ENCODE measurements around the gene DSE.

Gene DSE

DNA sequence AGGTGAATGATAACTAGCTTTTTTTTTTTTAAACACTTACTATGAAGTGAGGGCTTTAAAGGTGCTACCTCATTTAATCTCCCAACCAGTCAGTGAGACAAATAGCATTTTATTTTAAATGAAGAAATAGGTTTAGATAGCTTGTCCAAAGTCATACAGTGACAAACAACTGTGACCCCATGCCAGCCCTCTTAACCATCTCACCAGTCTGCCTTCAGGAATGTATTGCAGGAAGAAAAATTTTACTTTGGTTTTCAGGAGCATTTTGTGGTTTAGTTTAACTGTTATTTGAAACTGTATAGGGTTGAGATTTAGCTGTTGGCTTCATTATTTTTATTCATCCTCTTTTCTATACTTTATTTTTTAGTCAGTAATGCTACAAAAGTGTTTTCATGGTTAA, 18.6 kb downstream of the DSE start:
- DNase-seq, result no peak

DNA sequence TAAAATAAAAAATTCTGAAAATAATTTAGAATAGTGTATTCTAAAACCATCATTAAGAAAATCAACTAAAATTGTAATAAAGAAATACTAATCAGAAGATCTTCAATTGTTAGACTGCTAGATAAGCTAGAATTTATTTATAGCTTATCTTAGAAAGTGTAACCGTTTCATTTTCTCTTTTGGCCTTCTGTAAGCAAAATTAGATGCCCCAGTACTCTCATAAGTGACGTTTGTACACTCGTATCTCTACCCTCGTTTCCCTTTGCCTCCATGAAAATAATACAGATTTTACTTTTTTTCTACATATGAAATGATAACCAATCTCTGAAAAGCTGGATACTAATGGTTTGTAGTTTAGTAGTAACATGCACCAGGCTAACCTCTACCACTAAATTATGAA, 19.8 kb downstream of the DSE start:
- no peak for DNase-seq

DNA sequence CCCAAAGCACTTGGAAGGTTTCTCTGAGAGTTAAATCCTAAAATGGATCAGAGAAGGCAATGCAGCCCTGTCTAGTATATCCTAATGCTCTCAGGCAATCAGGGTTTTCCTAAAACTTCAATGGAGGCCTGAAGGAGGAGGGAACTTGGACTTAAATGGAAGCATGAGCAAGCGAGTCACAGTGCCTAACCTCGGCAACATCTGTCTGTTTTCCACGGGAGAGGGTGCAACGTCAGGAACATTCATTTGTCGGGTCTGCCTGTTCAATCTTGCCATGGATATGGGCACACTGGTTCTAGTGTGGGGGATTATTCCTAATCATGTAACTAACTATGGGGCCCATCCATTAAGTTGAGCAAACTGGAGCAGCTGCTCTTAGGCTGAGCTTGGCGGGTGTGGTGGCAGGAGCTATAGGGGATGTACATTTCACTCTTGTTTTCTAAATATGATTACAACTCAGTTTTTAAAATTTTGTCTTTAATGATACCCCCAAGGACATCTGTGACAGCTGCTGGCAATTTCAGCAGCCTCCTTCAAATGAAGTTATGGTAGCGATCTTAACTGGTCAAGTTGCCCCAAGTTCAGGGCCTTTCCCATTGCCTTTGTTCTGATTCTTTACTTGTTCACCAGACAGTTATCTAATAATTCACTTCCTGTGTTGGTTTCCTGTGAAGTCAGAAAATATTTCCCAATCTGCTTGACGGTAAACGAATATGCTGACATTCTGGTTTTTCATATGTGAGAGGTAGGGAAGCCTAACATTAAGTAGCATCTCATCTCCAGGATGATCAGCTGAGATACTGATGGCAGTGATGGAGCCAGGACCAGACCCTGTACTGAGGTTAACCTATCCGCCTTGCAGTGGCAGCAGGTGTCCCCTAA, 21.6 kb downstream of the DSE start:
- no peak for DNase-seq

DNA sequence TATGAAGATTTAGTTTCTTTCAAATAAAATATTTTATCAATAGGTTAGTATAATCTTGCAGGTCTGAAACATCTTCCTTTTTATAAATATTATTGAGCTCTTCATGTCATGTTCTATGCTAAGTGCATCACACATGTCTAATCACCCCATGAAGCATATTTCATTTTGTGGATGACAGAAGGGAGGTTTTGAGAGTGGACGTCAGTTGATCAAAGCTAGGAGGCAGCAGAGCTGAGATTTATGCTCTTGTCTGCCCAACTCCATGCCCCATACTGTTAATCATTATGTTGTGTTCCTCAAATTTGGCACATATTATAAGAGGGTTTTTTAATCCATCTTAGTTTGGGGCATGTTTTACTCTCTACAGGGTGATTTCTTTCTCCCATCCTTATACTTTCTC, 22.7 kb downstream of the DSE start:
- no peak for DNase-seq

DNA sequence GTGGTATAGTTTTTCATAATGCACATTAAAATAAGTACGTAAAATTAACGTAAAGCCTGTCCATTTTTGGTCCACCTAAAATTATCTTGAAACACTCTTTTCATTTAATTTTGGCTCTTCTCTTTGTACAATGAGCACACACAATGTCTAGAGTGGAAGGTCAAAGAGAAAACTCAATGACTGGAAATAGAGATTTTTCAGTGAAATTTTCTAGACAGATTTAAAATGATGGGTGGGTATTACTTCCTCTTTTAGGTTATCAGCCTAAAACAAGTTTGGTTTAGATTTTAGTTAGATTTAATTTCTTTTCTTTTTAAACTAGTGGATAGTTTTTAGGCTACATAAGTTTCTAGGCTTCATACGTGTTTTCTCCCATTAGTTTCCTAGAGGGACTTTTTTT, 24.9 kb downstream of the DSE start:
- DNase-seq, result no peak

DNA sequence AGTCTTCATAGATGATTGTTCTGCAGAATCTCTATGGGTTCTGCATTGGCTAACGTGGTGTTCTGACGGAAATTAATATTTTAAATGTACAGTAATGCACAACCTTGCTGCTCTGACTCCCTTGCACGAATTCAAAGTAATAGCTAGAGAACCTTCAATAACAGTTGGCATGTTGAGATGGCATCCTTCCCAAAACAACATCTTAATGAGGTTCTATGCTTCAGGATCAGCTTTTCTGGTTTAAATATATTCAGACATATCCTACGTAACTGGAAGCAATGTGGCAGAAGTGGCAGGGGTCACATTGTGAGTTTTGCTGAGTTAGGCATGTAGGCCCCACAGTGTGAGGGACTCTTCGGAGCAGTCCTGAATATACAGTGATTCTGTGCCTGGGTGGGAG, 25.7 kb downstream of the DSE start:
- no peak for DNase-seq

DNA sequence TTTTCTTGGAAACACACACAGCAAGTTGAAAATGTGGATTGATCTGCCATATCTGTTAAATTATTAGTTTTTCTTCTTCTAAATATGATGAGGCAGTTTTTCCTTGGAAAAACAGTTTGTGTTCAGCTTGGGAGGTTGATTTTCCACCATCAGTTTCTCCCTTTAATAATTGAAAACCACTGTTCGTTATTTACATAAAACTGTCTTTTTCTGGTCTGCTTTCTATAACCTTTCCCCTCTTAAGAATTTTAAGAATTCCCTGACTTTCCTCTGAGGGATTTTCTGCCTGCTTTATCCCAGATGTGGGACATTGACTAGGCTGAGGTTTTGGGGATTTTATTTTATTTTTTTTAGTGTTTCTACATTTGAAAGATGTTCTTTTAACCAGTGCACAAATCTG, 27.2 kb downstream of the DSE start:
- DNase-seq, result no peak

DNA sequence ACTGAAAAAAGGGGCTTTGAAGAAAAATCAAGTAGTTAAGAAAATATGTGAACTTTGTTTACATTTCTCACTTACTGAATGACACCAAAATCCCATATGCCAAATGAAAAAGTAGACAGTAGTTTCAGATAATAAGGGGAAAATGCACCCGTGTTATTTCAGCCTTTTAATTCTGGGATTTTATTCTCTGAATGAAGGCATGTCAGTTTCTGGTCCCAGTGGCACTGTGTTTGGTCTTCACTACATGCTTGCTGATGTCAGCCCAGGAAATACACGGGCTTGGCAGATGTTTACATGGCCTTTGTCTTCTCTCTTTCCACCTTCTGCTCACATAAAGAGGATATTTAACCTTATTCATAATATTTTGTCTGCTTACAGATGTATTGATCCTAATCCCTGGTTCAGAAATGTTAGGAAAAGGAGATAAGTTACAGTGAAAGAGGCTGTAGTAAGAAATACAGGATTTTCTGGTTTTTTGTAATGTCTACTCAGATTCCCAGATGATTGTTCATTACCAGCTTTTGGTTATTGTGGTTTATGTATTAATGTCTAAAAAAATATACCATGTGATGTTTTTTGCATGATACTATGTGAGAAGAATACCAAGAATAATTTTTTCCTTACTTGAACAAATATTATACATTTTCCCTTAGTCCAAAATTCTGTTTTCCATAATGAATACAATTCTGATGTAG, 27.7 kb downstream of the DSE start:
- DNase-seq, result no peak

DNA sequence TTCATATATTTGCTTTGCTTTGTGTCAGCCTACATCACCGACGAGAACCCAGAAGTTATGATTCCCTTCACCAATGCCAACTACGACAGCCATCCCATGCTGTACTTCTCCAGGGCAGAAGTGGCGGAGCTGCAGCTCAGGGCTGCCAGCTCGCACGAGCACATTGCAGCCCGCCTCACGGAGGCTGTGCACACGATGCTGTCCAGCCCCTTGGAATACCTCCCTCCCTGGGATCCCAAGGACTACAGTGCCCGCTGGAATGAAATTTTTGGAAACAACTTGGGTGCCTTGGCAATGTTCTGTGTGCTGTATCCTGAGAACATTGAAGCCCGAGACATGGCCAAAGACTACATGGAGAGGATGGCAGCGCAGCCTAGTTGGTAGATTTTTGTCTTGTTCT, 28.5 kb downstream of the DSE start:
- no peak for DNase-seq

DNA sequence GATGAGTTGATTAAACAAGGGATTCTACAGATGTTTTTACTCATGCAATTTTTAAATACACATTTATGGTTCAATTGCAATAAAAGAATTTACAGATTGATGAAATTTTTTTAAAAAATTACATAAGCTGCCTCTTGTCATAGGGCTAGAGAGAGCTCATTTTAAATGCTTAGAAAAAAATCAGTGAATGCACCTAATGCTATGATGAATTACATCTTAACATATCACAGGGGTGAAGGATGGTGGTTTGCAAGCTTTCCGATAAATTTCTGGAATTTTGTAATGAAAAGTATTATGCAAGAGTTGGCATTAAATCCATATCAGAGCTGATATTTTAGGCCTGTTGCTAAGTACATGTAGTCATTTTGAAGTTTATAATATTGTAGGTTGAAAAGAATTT, 29.6 kb downstream of the DSE start:
- no peak for DNase-seq

DNA sequence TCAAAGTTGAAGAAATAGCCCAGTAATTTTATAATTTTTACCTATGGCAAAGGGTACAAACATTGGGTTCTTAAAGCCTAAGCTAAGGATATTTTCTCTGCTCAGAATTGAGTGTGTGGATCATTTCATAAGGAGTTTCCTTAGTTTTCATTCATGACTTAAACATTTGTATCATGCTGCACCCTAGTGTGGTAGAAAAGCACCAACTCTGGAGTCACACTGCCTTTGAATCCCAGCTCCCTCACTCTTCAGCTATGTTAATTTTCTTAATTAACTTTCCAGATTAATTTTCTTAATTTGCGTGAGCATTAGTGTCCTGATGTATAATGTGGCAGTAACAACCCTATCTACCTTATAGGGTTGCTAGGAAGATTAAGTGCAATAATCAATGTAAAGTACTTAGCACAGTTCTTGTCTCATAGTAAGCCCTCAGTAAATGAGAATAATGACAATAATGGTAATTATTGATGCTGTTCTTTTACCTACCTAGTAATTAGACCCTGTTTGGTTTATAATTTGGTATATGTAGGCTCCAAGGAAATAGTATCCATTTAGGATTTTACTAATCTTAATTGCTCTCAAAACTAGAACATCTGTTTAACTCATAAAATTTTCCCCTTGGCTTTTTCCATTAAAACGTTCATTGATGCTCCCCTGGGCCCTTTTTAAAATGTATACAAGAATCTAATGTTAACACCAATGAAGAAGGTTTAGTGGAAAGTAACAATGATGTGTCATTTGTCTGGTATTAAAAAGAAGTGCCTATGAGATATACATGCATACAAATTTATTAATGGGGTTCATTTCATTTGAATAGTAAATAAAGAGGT, 31.6 kb downstream of the DSE start:
- no peak for DNase-seq

DNA sequence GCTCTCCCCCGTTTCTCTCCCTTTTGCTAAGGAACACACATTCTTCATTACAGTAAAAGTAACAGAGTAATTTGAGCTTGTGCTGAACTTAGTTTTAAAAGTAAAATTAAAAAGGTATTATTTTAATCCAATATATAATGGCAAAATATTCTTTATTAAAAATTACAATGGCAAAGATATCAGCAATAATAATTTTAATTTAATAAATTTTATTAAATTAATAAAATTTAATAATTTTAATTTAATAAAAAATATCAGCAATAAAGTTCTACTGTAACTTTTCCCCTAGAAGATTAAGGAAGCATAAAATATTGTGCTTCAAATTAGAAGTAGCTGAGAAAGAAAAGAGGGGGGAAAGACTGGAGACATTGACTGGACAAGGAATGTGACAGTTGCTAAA, 32.5 kb downstream of the DSE start:
- DNase-seq, result no peak

DNA sequence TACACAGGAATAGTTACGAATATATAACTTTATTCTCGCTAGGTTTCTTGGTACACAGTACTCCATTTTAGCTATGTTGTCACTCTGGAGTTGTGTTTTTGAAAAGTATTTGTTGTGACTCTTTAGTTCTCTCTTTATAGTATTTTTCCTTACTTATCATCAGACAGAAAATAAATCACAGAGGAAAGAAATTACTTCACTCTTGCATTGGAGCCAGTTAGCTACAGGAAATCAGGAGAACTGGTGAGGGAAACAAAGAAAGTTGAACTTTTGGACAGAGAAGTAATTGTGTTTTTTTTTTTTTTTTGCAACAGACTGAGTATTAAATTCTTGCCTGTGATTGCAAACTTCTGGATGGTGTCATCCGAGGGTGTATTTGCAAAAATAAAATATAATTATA, 33.9 kb downstream of the DSE start:
- DNase-seq, result no peak

DNA sequence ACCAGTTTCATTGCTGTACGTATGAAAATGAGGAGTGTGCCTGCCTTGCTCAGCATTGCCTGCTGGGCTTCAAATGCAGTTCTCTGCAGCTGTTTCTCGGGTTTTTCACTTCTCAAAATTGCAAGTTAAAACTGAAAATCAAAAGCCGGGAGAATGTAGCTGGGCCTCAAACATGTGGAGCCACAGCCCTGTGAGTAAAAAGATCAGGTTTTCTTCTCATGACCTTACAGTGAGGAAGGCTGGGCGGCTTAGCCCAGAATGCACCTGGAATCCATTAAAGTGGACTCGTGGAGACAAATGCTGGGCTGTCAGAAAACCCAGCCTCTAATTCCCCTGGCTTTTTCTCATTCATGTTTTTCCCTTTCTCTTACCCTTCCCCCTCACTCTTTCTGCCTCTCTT, 34.4 kb downstream of the DSE start:
- no peak for DNase-seq

DNA sequence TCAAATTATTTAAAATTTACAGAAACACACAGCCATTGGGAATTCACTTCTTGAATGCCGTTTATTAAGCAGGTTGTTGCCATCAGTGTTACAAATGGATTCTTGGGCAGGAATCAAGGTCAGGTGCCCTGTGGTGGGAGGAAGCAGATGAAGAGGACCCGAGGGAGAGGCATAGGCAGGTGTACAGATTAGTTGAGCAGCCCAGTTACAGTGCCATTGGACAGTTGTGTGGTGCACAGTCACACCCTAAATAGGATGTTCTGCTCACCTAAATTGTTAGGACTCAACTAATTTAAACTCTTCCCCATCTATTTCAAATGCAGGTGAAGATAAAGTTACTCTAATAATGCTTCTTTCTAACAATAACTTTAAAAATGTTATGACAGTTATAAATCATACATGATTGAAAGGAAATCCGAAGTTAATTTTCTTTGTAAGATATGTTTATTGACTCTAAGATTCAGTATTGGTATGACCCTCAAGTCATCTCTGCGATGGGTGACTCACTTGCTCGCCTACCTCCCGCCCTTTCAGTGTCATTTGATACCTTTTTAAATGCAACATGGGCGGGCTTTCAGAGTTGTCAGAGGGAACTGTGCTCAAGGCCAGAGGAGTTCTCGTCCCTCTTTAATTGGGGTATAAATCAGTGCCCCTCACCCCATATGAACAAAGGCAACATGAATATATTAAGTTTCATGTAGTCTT, 35.1 kb downstream of the DSE start:
- no peak for DNase-seq

DNA sequence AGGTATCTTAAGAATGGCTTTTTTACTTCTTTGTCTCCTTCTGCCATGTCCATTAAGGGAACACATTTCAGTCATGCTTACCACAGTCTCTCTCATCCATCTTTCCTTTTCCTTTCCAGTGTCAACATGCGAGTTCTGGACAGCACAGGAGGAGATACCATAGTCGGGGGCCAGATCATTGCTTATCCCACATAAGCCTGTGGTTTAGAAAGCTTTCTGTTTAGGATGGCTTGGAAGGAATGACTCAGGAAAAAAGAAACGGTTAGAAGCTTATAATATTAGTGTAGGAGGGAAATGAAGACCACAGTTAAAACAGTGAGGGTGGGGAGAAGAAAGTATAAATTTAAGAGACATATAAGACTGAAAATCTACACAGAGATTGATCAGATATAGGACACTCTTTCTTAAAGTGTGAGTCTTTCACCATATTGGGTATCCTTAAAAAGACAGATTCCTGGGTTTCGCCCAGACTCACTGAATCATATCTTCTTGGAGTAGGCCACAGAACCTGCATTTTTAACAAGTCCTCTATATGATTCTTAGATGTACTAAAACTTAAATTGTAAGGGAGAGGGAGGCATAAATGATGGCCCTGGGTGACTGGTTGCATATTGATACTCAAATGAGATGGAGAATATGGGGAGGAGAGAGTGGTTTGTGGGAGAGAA, 36.1 kb downstream of the DSE start:
- DNase-seq, result no peak

DNA sequence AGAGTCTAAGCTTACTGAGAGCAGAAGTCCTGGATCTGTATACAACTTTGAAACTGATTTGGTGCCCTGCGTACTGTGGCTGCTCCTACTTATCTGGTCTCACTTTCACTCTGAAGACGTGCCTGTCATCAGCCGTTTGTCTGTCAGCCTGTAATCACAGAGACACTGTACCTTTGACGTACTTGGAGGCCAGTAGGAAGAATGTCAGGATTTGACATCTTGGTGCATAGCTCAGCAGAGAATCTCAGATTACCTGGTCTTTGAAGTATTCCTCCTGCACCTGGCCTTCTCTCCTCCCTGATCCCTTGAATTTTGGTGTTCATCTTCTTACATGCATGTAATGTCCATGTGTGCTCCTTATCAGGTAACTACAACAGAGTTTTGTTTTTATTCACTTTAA, 37.7 kb downstream of the DSE start:
- no peak for DNase-seq

DNA sequence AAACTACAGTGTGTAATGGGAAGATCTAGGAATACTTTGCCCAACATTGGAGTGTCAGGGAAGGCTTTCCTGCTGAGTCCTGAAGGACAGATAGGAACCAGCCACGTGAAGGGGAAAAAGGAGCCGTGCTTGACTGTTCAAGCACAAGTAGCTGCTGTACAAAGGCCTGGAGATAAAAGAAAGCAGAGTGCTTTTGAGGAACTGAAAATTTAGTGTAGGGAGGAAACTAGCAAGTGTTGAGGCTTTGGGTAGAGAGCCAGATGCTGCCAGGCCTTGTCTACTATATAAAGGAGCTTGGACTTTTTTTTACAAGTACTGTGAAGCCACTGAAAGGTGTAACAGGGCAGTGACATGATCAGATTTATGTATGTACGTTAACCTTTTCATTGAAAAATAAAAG, 39.0 kb downstream of the DSE start:
- DNase-seq, result no peak

DNA sequence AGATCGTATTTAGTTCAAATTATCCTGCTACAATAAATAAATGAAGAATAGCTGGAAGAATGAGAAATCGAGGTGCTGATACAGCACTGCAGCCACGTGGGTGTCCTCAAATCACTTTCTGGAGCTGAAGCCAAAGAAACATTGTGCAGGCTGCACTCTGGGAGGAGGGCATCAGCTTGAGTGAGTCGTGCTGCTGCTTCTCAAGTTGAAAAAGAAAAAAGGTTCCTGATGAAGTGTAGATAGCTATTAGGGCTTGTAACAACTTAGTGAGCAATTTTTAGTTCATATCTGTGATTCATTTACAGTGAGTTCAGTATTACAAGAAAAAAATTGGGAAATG, 40.5 kb downstream of the DSE start:
- no peak for DNase-seq

DNA sequence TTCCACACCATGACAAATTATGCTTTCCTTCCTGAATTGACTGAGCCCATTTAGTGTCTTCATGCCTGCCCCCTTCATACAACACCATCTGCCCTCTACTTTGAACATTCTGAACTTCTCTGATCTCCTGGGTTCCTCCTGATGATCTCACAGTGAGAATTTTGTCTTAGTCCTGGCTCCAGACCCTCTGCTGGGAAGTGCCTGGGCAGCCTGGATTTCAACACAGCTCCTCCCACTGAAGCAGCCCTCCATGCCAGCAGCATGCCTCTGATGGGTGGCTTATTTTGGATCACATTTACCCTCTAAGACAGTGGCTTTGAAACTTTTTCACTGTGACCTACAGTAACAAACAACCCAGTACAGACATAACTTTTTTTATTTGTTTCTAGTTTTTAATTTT, 41.5 kb downstream of the DSE start:
- no peak for DNase-seq

DNA sequence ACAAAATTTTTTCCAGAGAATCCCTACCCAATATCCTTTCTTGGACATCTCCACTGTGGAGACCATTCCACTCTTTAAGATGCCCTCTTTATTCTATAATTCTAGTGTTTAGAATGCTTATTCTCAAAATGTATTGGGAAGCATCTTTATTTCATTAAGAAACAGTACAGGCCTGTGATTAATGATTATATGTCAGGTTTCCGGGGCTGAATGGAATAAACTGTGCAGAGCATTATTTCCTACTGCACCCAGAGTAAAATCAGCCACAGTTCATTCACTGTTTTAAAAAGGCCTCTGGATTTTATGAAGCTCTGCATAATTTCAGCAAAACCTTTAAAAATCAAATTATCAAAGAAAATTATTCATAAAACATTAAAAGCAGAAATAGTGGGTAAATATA, 42.6 kb downstream of the DSE start:
- no peak for DNase-seq

DNA sequence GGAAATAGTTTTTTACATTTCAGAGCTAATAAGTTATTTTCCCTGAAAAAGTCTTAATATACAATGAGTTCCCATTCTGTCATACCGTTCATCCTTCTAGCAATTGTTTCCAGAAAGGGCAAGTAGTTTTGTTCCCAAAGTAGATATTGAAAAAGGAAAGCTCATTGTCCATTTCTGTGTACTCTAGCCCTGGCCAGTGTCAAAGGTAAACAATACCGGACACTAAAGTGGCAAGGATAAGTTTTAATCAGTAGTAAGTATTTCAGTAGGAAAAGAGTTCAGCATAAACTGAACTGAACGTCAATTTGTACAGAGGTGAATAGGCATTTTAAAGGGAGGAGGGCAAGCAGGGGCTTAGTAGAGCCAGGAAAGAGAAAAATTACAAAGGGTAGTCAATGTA, 46.9 kb downstream of the DSE start:
- no peak for DNase-seq
